Activated naive CD8-positive, alpha-beta T cell treated with anti-CD3 and anti-CD28 coated beads, Interleukin-2, amount 10 ng/mL, durations not matched to agents 7 days and 5 days (primary cell): Measurements from ENCODE around the gene MTCL3.

Experiments
- ATAC-seq: fragments of 150-1000 bp; cut with Tn5 transposase; one replicate; pipeline ENCODE4 v1.10.0; 2021; ENCODE audit warnings: low read depth, moderate library complexity
- POLR2A ChIA-PET: fragments of 350-600 bp; sonication (Branson Sonifier 250); formaldehyde crosslinking; loops from one replicate; lab custom pipeline; 2021; ENCODE audit warnings: antibody characterized with exemption; lab: Charles Lee
- DNase-seq: peaks from one replicate; pipeline ENCODE4 v3.0.0; 2021
- H3K27ac Mint-ChIP-seq: one replicate; pipeline ENCODE4 v1.8.0; 2022; ENCODE audit warnings: mild to moderate bottlenecking, mixed read lengths
- H3K27me3 Mint-ChIP-seq: one replicate; pipeline ENCODE4 v1.8.0; 2022; ENCODE audit warnings: mild to moderate bottlenecking, moderate library complexity, mixed read lengths
- H3K36me3 Mint-ChIP-seq: one replicate; pipeline ENCODE4 v1.8.0; 2021; ENCODE audit warnings: mild to moderate bottlenecking, mixed read lengths
- H3K4me1 Mint-ChIP-seq: one replicate; pipeline ENCODE4 v1.8.0; 2021; ENCODE audit warnings: mixed read lengths
- H3K4me3 Mint-ChIP-seq: one replicate; pipeline ENCODE4 v1.8.0; 2022; ENCODE audit warnings: mild to moderate bottlenecking, moderate library complexity, mixed read lengths
- H3K9me3 Mint-ChIP-seq: one replicate; pipeline ENCODE4 v1.8.0; 2021; ENCODE audit warnings: mixed read lengths

Gene MTCL3

GRCh38 chr6:127533011-127533410 is 13.9 kb upstream of the MTCL3 start:
- POLR2A ChIA-PET, result no interaction called here
- H3K27me3 Mint-ChIP-seq, result peaks cover 45% of the 10 kb centered on the region
- H3K27ac Mint-ChIP-seq, result no peak overlapping the region
- no peaks in the 10 kb centered on the region for H3K36me3 Mint-ChIP-seq
- no peaks in the 10 kb centered on the region for H3K4me1 Mint-ChIP-seq
- DNase-seq (no peak), ATAC-seq (no peak)
- no peaks in the 10 kb centered on the region for H3K9me3 Mint-ChIP-seq
- no peak overlapping the region for H3K4me3 Mint-ChIP-seq

- DNase-seq (no peak), ATAC-seq (no peak)
- H3K36me3 Mint-ChIP-seq, result no peaks in the 10 kb centered on the region
- peaks cover 51% of the 10 kb centered on the region for H3K27me3 Mint-ChIP-seq
- POLR2A ChIA-PET, result no interaction called here
- H3K27ac Mint-ChIP-seq, result no peak overlapping the region
- no peaks in the 10 kb centered on the region for H3K9me3 Mint-ChIP-seq
- H3K4me1 Mint-ChIP-seq, result peaks cover 14% of the 10 kb centered on the region
- no peak overlapping the region for H3K4me3 Mint-ChIP-seq
Measured at GRCh38 chr6:127522714-127523113, 3.6 kb upstream of the MTCL3 start.

- peaks cover 23% of the 10 kb centered on the region for H3K4me1 Mint-ChIP-seq
- DNase-seq (no peak), ATAC-seq (no peak)
- no peaks in the 10 kb centered on the region for H3K9me3 Mint-ChIP-seq
- POLR2A ChIA-PET, result no interaction called here
- H3K27ac Mint-ChIP-seq, result no peak overlapping the region
- peaks cover 41% of the 10 kb centered on the region for H3K27me3 Mint-ChIP-seq
- no peak overlapping the region for H3K4me3 Mint-ChIP-seq
- no peaks in the 10 kb centered on the region for H3K36me3 Mint-ChIP-seq
Measured at GRCh38 chr6:127520066-127520465, 931 bp upstream of the MTCL3 start.

- ATAC-seq (no peak), DNase-seq (no peak)
- Mint-ChIP-seq H3K27me3 (peaks cover 42% of the 10 kb centered on the region), H3K27ac (no peak overlapping the region), H3K9me3 (no peaks in the 10 kb centered on the region), H3K4me3 (peak overlapping the region; percentile 75), H3K4me1 (peaks cover 26% of the 10 kb centered on the region), H3K36me3 (no peaks in the 10 kb centered on the region)
- POLR2A ChIA-PET, result no interaction called here
Measured at GRCh38 chr6:127519469-127519785, 292 bp upstream of the MTCL3 start.

- Mint-ChIP-seq H3K36me3 (peaks cover 2% of the 10 kb centered on the region), H3K4me1 (peaks cover 29% of the 10 kb centered on the region), H3K9me3 (no peaks in the 10 kb centered on the region), H3K27me3 (peaks cover 38% of the 10 kb centered on the region), H3K27ac (no peak overlapping the region), H3K4me3 (peak overlapping the region; percentile 75)
- no peak for ATAC-seq
- POLR2A ChIA-PET, result no interaction called here
- no peak for DNase-seq
Measured at GRCh38 chr6:127518191-127518709, 885 bp downstream of the MTCL3 start.

GRCh38 chr6:127517693-127518092 is 1.4 kb downstream of the MTCL3 start:
- Mint-ChIP-seq H3K36me3 (peaks cover 2% of the 10 kb centered on the region), H3K27ac (no peak overlapping the region), H3K27me3 (peaks cover 36% of the 10 kb centered on the region), H3K4me1 (peaks cover 29% of the 10 kb centered on the region), H3K9me3 (no peaks in the 10 kb centered on the region), H3K4me3 (peak overlapping the region; percentile 75)
- ATAC-seq (no peak), DNase-seq (no peak)
- POLR2A ChIA-PET, result no interaction called here

- Mint-ChIP-seq H3K27ac (peak overlapping the region; percentile 73), H3K27me3 (peaks cover 27% of the 10 kb centered on the region), H3K9me3 (no peaks in the 10 kb centered on the region), H3K36me3 (peaks cover 5% of the 10 kb centered on the region), H3K4me1 (peaks cover 29% of the 10 kb centered on the region), H3K4me3 (peak overlapping the region; percentile 95)
- POLR2A ChIA-PET, result interaction anchor here (1.0 to 2.5 kb wide), 4 partner anchors 23 to 47 kb away, joined by 3 to 19 read pairs (median 5); no protein-coding TSS in a partner anchor
- ATAC-seq (peak; percentile 44), DNase-seq (no peak)
Measured at GRCh38 chr6:127516662-127517273, 2.4 kb downstream of the MTCL3 start.

- Mint-ChIP-seq H3K27me3 (peaks cover 20% of the 10 kb centered on the region), H3K27ac (peak overlapping the region; percentile 73), H3K4me1 (peaks cover 29% of the 10 kb centered on the region), H3K4me3 (peak overlapping the region; percentile 95), H3K9me3 (no peaks in the 10 kb centered on the region), H3K36me3 (peaks cover 5% of the 10 kb centered on the region)
- POLR2A ChIA-PET, result interaction anchor here (0.9 to 2.5 kb wide), 7 partner anchors 22 to 249 kb away, joined by 3 to 19 read pairs (median 3); partner anchors contain the start of gene RNF146
- peak; percentile 74 for ATAC-seq
- peak; percentile 86 for DNase-seq
Measured at GRCh38 chr6:127515794-127516661, 3.1 kb downstream of the MTCL3 start.

- POLR2A ChIA-PET, result interaction anchor here (0.9 to 2.5 kb wide), 6 partner anchors 21 to 249 kb away, joined by 3 to 19 read pairs (median 4); partner anchors contain the start of gene RNF146
- DNase-seq (no peak), ATAC-seq (peak; percentile 24)
- H3K4me3 Mint-ChIP-seq, result peak overlapping the region; percentile 95
- H3K27ac Mint-ChIP-seq, result peak overlapping the region; percentile 69
- H3K27me3 Mint-ChIP-seq, result peaks cover 19% of the 10 kb centered on the region
- H3K9me3 Mint-ChIP-seq, result no peaks in the 10 kb centered on the region
- H3K4me1 Mint-ChIP-seq, result peaks cover 29% of the 10 kb centered on the region
- H3K36me3 Mint-ChIP-seq, result peaks cover 12% of the 10 kb centered on the region
Measured at GRCh38 chr6:127515234-127515793, 3.8 kb downstream of the MTCL3 start.

GRCh38 chr6:127514773-127515227 is 4.3 kb downstream of the MTCL3 start:
- H3K36me3 Mint-ChIP-seq, result peaks cover 16% of the 10 kb centered on the region
- no peaks in the 10 kb centered on the region for H3K9me3 Mint-ChIP-seq
- POLR2A ChIA-PET, result interaction anchor here (1.4 to 2.5 kb wide), 2 partner anchors 24 to 31 kb away, joined by 3 to 19 read pairs; no protein-coding TSS in a partner anchor
- peaks cover 29% of the 10 kb centered on the region for H3K4me1 Mint-ChIP-seq
- H3K4me3 Mint-ChIP-seq, result peak overlapping the region; percentile 95
- peaks cover 15% of the 10 kb centered on the region for H3K27me3 Mint-ChIP-seq
- ATAC-seq, result peak; percentile 27
- peak overlapping the region; percentile 69 for H3K27ac Mint-ChIP-seq
- DNase-seq, result peak; percentile 53

- ATAC-seq (no peak), DNase-seq (no peak)
- H3K27me3 Mint-ChIP-seq, result peaks cover 12% of the 10 kb centered on the region
- H3K4me3 Mint-ChIP-seq, result peak overlapping the region; percentile 95
- no peaks in the 10 kb centered on the region for H3K9me3 Mint-ChIP-seq
- H3K4me1 Mint-ChIP-seq, result peaks cover 26% of the 10 kb centered on the region
- H3K27ac Mint-ChIP-seq, result no peak overlapping the region
- POLR2A ChIA-PET, result interaction anchor here (1.2 to 1.4 kb wide), 2 partner anchors 17 to 25 kb away, joined by 3 read pairs; no protein-coding TSS in a partner anchor
- peaks cover 19% of the 10 kb centered on the region for H3K36me3 Mint-ChIP-seq
Measured at GRCh38 chr6:127514179-127514772, 4.9 kb downstream of the MTCL3 start.

- Mint-ChIP-seq H3K27me3 (peaks cover 6% of the 10 kb centered on the region), H3K36me3 (peaks cover 19% of the 10 kb centered on the region), H3K4me3 (no peak overlapping the region), H3K9me3 (no peaks in the 10 kb centered on the region), H3K27ac (no peak overlapping the region), H3K4me1 (peaks cover 20% of the 10 kb centered on the region)
- POLR2A ChIA-PET, result interaction anchor here (1.2 to 1.4 kb wide), 2 partner anchors 16 to 26 kb away, joined by 3 read pairs; no protein-coding TSS in a partner anchor
- DNase-seq (no peak), ATAC-seq (no peak)
Measured at GRCh38 chr6:127513425-127513824, 5.7 kb downstream of the MTCL3 start.

GRCh38 chr6:127510876-127511275 is 8.3 kb downstream of the MTCL3 start:
- Mint-ChIP-seq H3K4me1 (peaks cover 8% of the 10 kb centered on the region), H3K27me3 (peaks cover 6% of the 10 kb centered on the region), H3K4me3 (no peak overlapping the region), H3K9me3 (no peaks in the 10 kb centered on the region), H3K27ac (no peak overlapping the region), H3K36me3 (peaks cover 19% of the 10 kb centered on the region)
- POLR2A ChIA-PET, result no interaction called here
- DNase-seq (no peak), ATAC-seq (no peak)
